EH (cell line): ENCODE results near the gene ZNF93.
"Not testable (repeated sequence)": the region's sequence is repeated elsewhere in the genome, so short reads cannot be mapped to it uniquely, and the experiment has no call there.

Experiments used
- DNase-seq: peaks from one replicate; pipeline ENCODE4 v3.0.0-alpha.2; 2015; ENCODE audit warnings: low read depth

The ZNF93 gene

DNA sequence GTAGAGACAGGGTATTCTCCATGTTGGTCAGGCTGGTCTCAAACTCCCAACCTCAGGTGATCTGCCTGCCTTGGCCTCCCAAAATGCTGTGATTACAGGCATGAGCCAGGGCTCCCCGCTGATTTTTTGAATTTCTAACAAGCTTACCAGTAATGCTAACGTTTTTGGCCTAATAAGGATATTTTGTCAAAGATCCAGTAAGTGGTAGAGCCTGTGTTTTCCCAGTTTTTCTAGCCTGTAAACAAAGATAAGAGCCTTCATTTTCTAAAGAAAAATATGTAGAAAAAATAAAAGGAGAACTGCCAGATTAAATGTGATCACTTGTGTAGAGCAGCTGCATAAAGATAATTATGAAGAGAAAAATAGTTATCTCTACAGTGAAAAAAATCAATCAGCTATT is 37.7 kb downstream of the ZNF93 start:
- no peak for DNase-seq

- no peak for DNase-seq
These were observed 43.3 kb downstream of the ZNF93 start for GRCh38 chr19:19943848-19944582.

DNA sequence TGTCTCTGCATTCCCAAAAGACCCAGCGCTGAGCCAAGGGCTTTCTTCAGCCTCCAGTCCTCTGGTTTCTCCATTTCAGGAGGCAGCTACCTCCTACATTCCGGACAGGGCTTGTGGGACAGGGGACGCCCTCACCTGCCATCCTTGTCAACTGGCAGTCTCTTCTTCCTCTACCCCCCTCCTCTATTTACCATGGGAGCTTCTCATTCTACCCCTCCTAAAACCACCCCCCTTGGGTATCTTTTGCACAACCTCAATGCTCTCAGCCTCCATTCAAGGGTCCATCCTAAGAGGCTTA is 43.8 kb downstream of the ZNF93 start:
- DNase-seq = no peak

DNA sequence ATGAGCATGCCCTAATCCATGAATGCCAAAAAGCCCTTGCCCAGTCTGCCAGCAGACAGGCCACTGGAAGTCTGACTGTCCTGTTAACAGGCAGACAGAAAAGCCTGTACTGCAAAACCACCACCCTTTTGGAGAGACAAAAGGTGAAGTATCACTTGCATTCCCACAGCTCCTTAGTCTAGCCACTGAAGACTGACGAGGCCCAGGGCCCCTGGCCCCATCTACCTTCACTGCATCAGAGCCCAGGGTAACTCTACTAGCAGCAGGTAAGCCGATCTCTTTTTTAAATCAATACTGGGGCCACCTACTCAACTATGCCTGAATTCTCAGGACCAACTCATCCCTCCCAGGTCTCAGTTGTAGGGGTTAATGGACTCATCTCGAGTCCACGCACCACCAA is 45.5 kb downstream of the ZNF93 start:
- no peak for DNase-seq

DNA sequence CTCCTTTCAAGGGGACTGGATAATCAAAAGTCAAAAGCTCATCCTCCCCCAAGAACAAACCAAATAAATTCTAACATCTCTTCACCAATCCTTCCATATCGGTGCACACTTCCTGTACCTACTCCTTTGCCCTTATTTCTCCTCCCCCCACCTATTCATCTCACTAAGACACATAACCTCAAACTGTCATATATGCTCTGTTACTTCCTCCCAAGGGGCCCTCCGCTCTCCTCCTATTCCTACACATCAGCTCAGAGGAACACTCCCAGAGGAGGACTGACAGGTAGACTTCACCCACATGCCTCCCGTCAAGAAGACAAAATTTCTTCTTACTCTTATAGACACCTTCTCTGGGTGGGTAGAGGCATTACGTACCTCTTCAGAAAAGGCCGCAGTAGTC is 48.1 kb downstream of the ZNF93 start:
- no peak for DNase-seq

- no peak for DNase-seq
These were observed 54.5 kb downstream of the ZNF93 start for GRCh38 chr19:19955208-19955607.

- peak; percentile 1 for DNase-seq
These were observed 55.8 kb downstream of the ZNF93 start for GRCh38 chr19:19956434-19957075.

- DNase-seq = not testable (repeated sequence)
These were observed 57.0 kb downstream of the ZNF93 start for GRCh38 chr19:19957766-19958165.

DNA sequence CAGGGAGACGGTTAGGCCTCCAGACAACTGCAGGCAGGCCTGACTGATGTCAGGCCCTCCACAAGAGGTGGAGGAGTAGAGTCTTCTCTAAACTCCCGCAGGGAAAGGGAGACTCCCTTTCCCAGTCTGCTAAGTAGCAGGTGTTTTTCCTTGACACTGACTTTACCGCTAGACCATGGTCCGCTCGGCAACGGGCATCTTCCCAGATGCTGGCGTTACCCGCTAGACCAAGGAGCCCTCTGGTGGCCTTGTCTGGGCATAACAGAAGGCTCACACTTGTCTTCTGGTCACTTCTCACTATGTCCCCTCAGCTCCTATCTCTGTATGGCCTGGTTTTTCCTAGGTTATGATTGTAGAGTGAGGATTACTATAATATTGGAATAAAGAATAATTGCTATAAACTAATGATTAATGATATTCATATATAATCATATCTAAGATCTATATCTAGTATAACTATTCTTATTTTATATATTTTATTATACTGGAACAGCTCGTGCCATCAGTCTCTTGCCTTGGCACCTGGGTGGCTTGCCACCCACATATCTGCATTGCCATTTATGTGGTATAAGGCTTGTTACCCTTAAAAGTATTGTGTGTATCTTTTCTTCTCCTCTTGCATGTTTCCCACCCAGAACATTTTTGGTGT is 58.5 kb downstream of the ZNF93 start:
- peak; percentile 61 for DNase-seq

DNA sequence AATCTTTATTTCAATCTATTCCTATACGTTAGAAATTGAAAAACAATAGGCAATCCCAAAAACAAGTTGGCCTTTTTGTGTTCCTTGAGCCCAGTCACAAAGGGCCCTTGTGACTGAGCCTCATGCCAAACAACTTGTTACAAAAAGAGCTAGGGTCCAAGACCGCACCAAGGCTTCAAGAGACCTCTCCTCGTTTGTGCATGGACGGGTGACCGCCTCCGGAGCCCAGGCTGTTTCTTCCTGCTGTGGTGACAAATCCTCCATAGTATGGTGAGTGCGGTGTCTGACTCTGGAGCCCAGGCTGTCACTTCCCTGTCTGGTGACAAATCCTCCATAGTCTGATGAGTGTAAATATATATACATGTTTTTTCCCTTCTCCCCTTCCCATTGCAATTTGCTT is 63.7 kb downstream of the ZNF93 start:
- no peak for DNase-seq

GRCh38 chr19:19966126-19966525 is 65.4 kb downstream of the ZNF93 start:
- not testable (repeated sequence) for DNase-seq

DNA sequence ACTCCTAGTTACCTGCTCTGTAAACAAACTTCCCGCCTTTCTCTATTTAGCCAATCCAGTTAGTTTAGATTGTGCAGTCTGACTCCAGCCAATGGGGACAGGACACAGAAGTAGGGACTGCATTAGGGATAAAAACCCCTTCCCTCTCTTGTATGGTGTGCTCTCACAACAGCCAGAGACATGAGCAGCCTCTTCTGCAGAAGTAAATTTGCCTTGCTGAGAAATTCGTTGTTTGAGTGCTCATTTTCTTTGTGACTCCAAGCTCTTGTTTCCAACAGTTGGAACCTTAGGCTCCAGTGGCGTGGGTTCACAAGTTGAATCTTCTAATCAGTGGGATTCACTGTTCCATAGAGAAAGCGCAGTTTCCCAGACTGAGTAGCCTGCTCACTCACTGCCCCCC is 66.1 kb downstream of the ZNF93 start:
- no peak for DNase-seq
